ENCODE data around the gene CHST8.

The CHST8 gene

GRCh38 chr19:33794683-33795369 lies 173.1 kb downstream of the CHST8 start:
- no peak overlapping the region for H3K4me3 ChIP-seq (ENCODE audit: insufficient read depth, low read length, poor library complexity, severe bottlenecking)
- no peaks in the 10 kb centered on the region for H3K27me3 ChIP-seq (ENCODE audit: low read length)
- H3K27ac ChIP-seq (ENCODE audit: low read depth, low read length), result no peak overlapping the region
- no peaks in the 10 kb centered on the region for H3F3A ChIP-seq (ENCODE audit: insufficient read depth)
- H3K36me3 ChIP-seq (ENCODE audit: low read length), result no peaks in the 10 kb centered on the region
- TF ChIP-seq CTCF (IDR thresholded peaks at IDR 0.05; ENCODE audit: insufficient read depth, low read length, poor library complexity, severe bottlenecking) (no peak), EZH2phosphoT487 (conservative IDR thresholded peaks at IDR 0.05; ENCODE audit: low read length) (no peak)
- no peaks in the 10 kb centered on the region for H3K9me3 ChIP-seq (ENCODE audit: insufficient read depth, low read length)
- H3K9me2 ChIP-seq (replicated peaks; ENCODE audit: insufficient read depth, low read length), result no peaks in the 10 kb centered on the region
- no peak overlapping the region for H3K9ac ChIP-seq (ENCODE audit: low read length)
- H2AFZ ChIP-seq (ENCODE audit: low read depth, low read length, severe bottlenecking), result no peak overlapping the region
- no peaks in the 10 kb centered on the region for H4K20me1 ChIP-seq (ENCODE audit: low read depth, low read length)
- H3K4me2 ChIP-seq (ENCODE audit: low read depth, low read length, poor library complexity, severe bottlenecking), result no peak overlapping the region
- H3K79me2 ChIP-seq (ENCODE audit: insufficient read depth, low read length), result no peaks in the 10 kb centered on the region

DNA sequence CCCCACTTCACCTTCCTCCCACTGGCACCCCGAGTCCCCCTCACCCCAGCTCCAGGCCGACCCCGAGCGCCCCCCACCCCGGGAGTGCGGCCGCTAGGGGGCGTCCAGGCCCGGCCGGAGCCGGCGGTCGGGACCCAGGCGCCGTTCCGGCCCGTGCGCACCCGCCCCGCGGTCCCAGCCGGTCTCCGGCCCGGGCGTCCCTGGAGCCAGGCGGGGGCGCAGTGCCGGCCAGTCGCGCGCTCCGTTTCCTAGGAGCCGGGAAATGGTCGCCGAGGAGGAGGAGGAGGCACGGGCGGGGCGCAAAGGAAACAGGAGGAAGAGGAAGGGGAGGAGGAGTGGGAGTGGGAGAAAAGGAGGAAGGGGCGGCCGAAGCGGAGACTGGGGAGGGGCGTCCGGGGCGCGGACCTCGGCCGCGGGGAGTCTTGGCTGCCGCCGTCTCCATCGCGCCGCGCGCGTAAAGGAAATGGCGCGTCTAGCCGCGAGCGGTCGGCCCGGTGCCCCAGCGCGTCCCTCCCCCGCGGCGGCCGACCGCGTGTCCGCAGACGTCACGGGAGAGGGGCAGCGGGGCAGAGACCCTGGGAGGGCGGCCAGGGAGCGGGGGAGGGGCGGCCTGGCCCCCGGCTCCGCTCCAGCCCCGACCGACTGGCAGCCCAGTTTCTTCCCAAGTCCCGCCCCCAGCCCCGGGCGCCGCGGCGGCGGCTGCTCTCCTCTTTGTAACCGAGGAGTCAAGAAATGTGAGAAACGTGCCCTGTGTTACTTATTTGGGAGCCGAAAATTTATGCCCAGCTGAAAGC lies 173.8 kb downstream of the CHST8 start:
- Histone ChIP-seq H3K27me3 (ENCODE audit: low read length) (no peaks in the 10 kb centered on the region), H3F3A (ENCODE audit: insufficient read depth) (no peaks in the 10 kb centered on the region), H3K9me2 (replicated peaks; ENCODE audit: insufficient read depth, low read length) (no peaks in the 10 kb centered on the region), H4K20me1 (ENCODE audit: low read depth, low read length) (no peaks in the 10 kb centered on the region), H3K9me3 (ENCODE audit: insufficient read depth, low read length) (no peaks in the 10 kb centered on the region), H3K27ac (ENCODE audit: low read depth, low read length) (no peak overlapping the region), H3K4me2 (ENCODE audit: low read depth, low read length, poor library complexity, severe bottlenecking) (no peak overlapping the region), H3K36me3 (ENCODE audit: low read length) (no peaks in the 10 kb centered on the region), H3K79me2 (ENCODE audit: insufficient read depth, low read length) (no peaks in the 10 kb centered on the region), H3K9ac (ENCODE audit: low read length) (no peak overlapping the region), H2AFZ (ENCODE audit: low read depth, low read length, severe bottlenecking) (no peak overlapping the region), H3K4me3 (ENCODE audit: insufficient read depth, low read length, poor library complexity, severe bottlenecking) (no peak overlapping the region)
- TF ChIP-seq EZH2phosphoT487 (conservative IDR thresholded peaks at IDR 0.05; ENCODE audit: low read length), result no peak
- TF ChIP-seq CTCF (IDR thresholded peaks at IDR 0.05; ENCODE audit: insufficient read depth, low read length, poor library complexity, severe bottlenecking), result no peak

GRCh38 chr19:33796164-33796875 lies 174.6 kb downstream of the CHST8 start, which contains the start of gene KCTD15:
TSS of gene KCTD15 (plus strand) at chr19:33796870. CDS start at chr19:33800455, 3,585 bp downstream.
- Histone ChIP-seq H4K20me1 (ENCODE audit: low read depth, low read length) (no peaks in the 10 kb centered on the region), H3K4me2 (ENCODE audit: low read depth, low read length, poor library complexity, severe bottlenecking) (no peak within 1 kb of the TSS), H3K36me3 (ENCODE audit: low read length) (no peaks in the 10 kb centered on the region), H3K79me2 (ENCODE audit: insufficient read depth, low read length) (no peaks in the 10 kb centered on the region), H3K9me3 (ENCODE audit: insufficient read depth, low read length) (no peaks in the 10 kb centered on the region), H3F3A (ENCODE audit: insufficient read depth) (no peaks in the 10 kb centered on the region), H3K9me2 (replicated peaks; ENCODE audit: insufficient read depth, low read length) (no peaks in the 10 kb centered on the region), H3K4me3 (ENCODE audit: insufficient read depth, low read length, poor library complexity, severe bottlenecking) (no peak within 1 kb of the TSS), H3K9ac (ENCODE audit: low read length) (no peak within 1 kb of the TSS), H3K27ac (ENCODE audit: low read depth, low read length) (no peak within 1 kb of the TSS), H3K27me3 (ENCODE audit: low read length) (no peaks in the 10 kb centered on the region), H2AFZ (ENCODE audit: low read depth, low read length, severe bottlenecking) (no peak within 1 kb of the TSS)
- TF ChIP-seq EZH2phosphoT487 (conservative IDR thresholded peaks at IDR 0.05; ENCODE audit: low read length) (no peak), CTCF (IDR thresholded peaks at IDR 0.05; ENCODE audit: insufficient read depth, low read length, poor library complexity, severe bottlenecking) (no peak)
